Ectodermal cell (in vitro differentiated cells): ENCODE measurements around the gene GRB10.

ENCODE experiments used
- H3K27ac ChIP-seq: 2 replicates; pipeline ENCODE4 v1.7.0; 2013; ENCODE audit warnings: mild to moderate bottlenecking, low read depth, low read length; ENCODE audit not compliant: insufficient read depth, poor library complexity, severe bottlenecking
- H3K27me3 ChIP-seq: 2 replicates; pipeline ENCODE4 v1.7.0; 2013; ENCODE audit warnings: mild to moderate bottlenecking, low read length; ENCODE audit not compliant: insufficient read depth, control insufficient read depth, poor library complexity, severe bottlenecking
- H3K36me3 ChIP-seq: one replicate; pipeline ENCODE4 v1.7.0; 2013; ENCODE audit warnings: low read length; ENCODE audit not compliant: control insufficient read depth, insufficient read depth
- H3K4me1 ChIP-seq: one replicate; pipeline ENCODE4 v1.7.0; 2013; ENCODE audit warnings: low read length; ENCODE audit not compliant: control insufficient read depth, insufficient read depth
- H3K4me3 ChIP-seq: 2 replicates; pipeline ENCODE4 v1.7.0; 2013; ENCODE audit warnings: low read depth, low read length, control low read depth; ENCODE audit not compliant: insufficient read depth
- H3K9me3 ChIP-seq: 2 replicates; pipeline ENCODE4 v1.7.0; 2013; ENCODE audit warnings: mild to moderate bottlenecking, low read length, moderate library complexity; ENCODE audit not compliant: control insufficient read depth
- WGBS, 2 experiments: methylation state at CpG; one replicate each; pipeline ENCODE4 v1.1.7; 2013; ENCODE audit warnings: missing lambda C conversion rate in 2 of 2; 5-methylcytosine and 5-hydroxymethylcytosine counted together

GRB10 gene

GRCh38 chr7:50658696-50659095, 124.0 kb downstream of the GRB10 start:
- Histone ChIP-seq H3K4me1 (no peaks in the 10 kb centered on the region), H3K4me3 (no peak overlapping the region), H3K9me3 (no peaks in the 10 kb centered on the region), H3K27ac (no peak overlapping the region), H3K36me3 (peaks cover 4% of the 10 kb centered on the region), H3K27me3 (no peaks in the 10 kb centered on the region)
- 92 to 97% methylated on average over 11 of the region's 11 CpGs for WGBS, 2 experiments

GRCh38 chr7:50657912-50658311, 124.8 kb downstream of the GRB10 start:
- H3K27ac ChIP-seq, result no peak overlapping the region
- no peaks in the 10 kb centered on the region for H3K4me1 ChIP-seq
- peaks cover 4% of the 10 kb centered on the region for H3K36me3 ChIP-seq
- WGBS, 2 experiments, result 92 to 95% methylated on average over 7 of the region's 7 CpGs
- no peak overlapping the region for H3K4me3 ChIP-seq
- H3K27me3 ChIP-seq, result no peaks in the 10 kb centered on the region
- no peaks in the 10 kb centered on the region for H3K9me3 ChIP-seq

- 95 to 96% methylated on average over 9 of the region's 9 CpGs for WGBS, 2 experiments
- Histone ChIP-seq H3K36me3 (peaks cover 4% of the 10 kb centered on the region), H3K9me3 (no peaks in the 10 kb centered on the region), H3K4me1 (no peaks in the 10 kb centered on the region), H3K27ac (no peak overlapping the region), H3K4me3 (no peak overlapping the region), H3K27me3 (no peaks in the 10 kb centered on the region)
Measured at GRCh38 chr7:50657341-50657873, 125.3 kb downstream of the GRB10 start.

- Histone ChIP-seq H3K36me3 (no peaks in the 10 kb centered on the region), H3K27me3 (no peaks in the 10 kb centered on the region), H3K27ac (no peak overlapping the region), H3K9me3 (no peaks in the 10 kb centered on the region), H3K4me3 (no peak overlapping the region), H3K4me1 (no peaks in the 10 kb centered on the region)
- WGBS, 2 experiments, result 86% methylated on average over 16 of the region's 16 CpGs
Measured at GRCh38 chr7:50656141-50656895, 126.4 kb downstream of the GRB10 start.

GRCh38 chr7:50655490-50655889, 127.2 kb downstream of the GRB10 start:
- H3K4me1 ChIP-seq, result no peaks in the 10 kb centered on the region
- H3K36me3 ChIP-seq, result no peaks in the 10 kb centered on the region
- no peaks in the 10 kb centered on the region for H3K27me3 ChIP-seq
- no peak overlapping the region for H3K4me3 ChIP-seq
- WGBS, 2 experiments, result 91 to 97% methylated on average over 3 of the region's 3 CpGs
- no peak overlapping the region for H3K27ac ChIP-seq
- H3K9me3 ChIP-seq, result no peaks in the 10 kb centered on the region

- H3K27ac ChIP-seq, result no peak overlapping the region
- no peaks in the 10 kb centered on the region for H3K9me3 ChIP-seq
- H3K4me3 ChIP-seq, result no peak overlapping the region
- no peaks in the 10 kb centered on the region for H3K4me1 ChIP-seq
- 90% methylated on average over 4 of the region's 4 CpGs for WGBS, 2 experiments
- no peaks in the 10 kb centered on the region for H3K27me3 ChIP-seq
- H3K36me3 ChIP-seq, result no peaks in the 10 kb centered on the region
Measured at GRCh38 chr7:50655020-50655419, 127.7 kb downstream of the GRB10 start.

GRCh38 chr7:50653981-50654425, 128.7 kb downstream of the GRB10 start:
- H3K9me3 ChIP-seq, result no peaks in the 10 kb centered on the region
- WGBS, 2 experiments, result 92% methylated on average over 10 of the region's 10 CpGs
- H3K27me3 ChIP-seq, result no peaks in the 10 kb centered on the region
- no peak overlapping the region for H3K27ac ChIP-seq
- no peak overlapping the region for H3K4me3 ChIP-seq
- no peaks in the 10 kb centered on the region for H3K4me1 ChIP-seq
- H3K36me3 ChIP-seq, result no peaks in the 10 kb centered on the region

- H3K27ac ChIP-seq, result no peak overlapping the region
- 88 to 94% methylated on average over 16 of the region's 16 CpGs for WGBS, 2 experiments
- H3K36me3 ChIP-seq, result no peaks in the 10 kb centered on the region
Measured at GRCh38 chr7:50653126-50653864, 129.4 kb downstream of the GRB10 start.

GRCh38 chr7:50652400-50653125, 130.1 kb downstream of the GRB10 start:
- Histone ChIP-seq H3K27ac (no peak overlapping the region), H3K4me1 (no peaks in the 10 kb centered on the region), H3K36me3 (no peaks in the 10 kb centered on the region), H3K27me3 (no peaks in the 10 kb centered on the region), H3K9me3 (no peaks in the 10 kb centered on the region), H3K4me3 (no peak overlapping the region)
- WGBS, 2 experiments, result 94 to 97% methylated on average over 9 of the region's 9 CpGs

More at GRCh38 chr7:50653126-50653864, 129.4 kb downstream of the GRB10 start:
- Histone ChIP-seq H3K9me3 (no peaks in the 10 kb centered on the region), H3K4me1 (no peaks in the 10 kb centered on the region), H3K4me3 (no peak overlapping the region), H3K27me3 (no peaks in the 10 kb centered on the region)
